ENCODE results near the gene TCF4.

The TCF4 gene

GRCh38 chr18:55544014-55544413, 44.0 kb downstream of the TCF4 start:
- no peak for DNase-seq (ENCODE audit: low spot score)

GRCh38 chr18:55543130-55543704, 44.8 kb downstream of the TCF4 start:
- DNase-seq (ENCODE audit: low spot score), result no peak

DNA sequence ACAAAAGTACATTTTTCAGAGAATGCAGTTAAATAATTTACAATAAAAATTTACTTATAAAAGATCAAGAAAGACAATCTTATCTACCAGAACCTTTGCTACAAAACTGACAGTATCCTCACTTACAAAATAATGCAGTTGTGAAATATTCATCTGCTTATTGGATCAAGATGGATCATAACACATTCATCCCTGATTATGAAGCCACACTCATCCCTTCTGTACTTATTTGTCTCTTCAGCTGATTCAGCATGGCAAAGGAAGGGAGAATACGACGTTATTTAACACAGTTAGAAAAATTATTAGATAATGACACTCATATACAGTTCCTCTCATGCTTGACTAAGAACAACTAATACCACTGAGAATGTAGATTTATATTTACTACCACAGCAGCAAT, 46.4 kb downstream of the TCF4 start:
- no peak for DNase-seq (ENCODE audit: low spot score)

DNA sequence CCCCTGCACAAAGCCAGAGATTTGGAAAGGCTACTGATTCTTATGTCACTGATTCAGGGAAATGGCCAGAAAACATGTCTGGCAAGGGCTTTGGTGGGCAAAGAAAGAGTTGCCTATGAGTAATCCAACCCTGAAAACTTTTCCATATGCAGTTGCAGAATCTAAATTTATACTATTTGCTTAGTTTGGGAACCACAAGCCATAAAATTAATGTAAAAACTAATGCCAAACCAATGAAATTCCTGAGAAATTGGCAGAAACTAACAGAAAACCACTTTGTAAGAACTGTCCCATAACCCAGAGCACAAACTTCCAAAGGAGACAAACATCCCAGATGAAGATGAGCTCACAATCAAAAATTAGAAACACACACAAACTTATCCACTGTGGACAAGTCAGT, 48.8 kb downstream of the TCF4 start:
- DNase-seq (ENCODE audit: low spot score), result no peak

- no peak for DNase-seq (ENCODE audit: low spot score)
Measured at GRCh38 chr18:55534996-55535395, 53.0 kb downstream of the TCF4 start.

GRCh38 chr18:55534547-55534946, 53.4 kb downstream of the TCF4 start:
- DNase-seq (ENCODE audit: low spot score), result no peak

GRCh38 chr18:55530166-55530565, 57.8 kb downstream of the TCF4 start:
- DNase-seq (ENCODE audit: low spot score), result no peak

DNA sequence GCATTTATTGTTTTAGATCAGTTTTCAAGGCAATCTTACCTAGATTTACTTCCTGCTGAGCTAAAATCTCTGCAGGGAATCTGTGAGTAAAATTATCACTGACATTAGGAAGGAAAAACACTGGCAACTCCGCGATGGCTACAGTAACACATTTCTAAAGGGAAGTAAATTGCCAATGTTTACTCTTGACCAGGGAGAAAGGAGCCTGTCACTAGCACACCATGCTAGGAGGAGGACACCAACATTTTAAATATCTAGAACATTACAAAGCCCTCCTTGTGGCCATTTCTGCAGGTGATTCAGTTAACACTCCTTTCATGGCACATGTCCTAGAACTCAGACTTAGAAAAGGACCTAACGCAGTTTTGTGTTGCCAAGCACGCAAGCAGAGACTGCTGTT, 58.4 kb downstream of the TCF4 start:
- DNase-seq (ENCODE audit: low spot score), result no peak

DNA sequence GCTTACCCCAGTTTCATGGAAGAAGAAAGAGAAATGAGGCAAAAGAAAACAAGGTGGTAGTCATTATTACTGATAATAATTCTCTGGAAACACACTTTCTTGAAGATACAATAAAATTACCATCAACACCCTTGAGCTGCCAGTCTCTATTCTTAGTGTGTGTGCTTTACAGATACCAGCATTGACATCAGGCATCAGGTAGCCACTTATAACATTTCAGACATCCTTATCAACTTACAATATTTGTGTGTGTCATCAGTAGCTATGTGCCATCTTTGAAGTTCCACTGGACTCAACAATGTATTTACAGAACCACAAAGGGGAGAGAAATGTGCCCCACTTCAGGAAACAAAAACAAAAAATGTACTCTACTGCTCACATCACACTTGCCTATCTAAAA, 62.1 kb downstream of the TCF4 start:
- no peak for DNase-seq (ENCODE audit: low spot score)

- DNase-seq (ENCODE audit: low spot score), result no peak
Measured at GRCh38 chr18:55524353-55525073, 63.5 kb downstream of the TCF4 start.

- DNase-seq (ENCODE audit: low spot score), result no peak
Measured at GRCh38 chr18:55523001-55523400, 65.0 kb downstream of the TCF4 start.

DNA sequence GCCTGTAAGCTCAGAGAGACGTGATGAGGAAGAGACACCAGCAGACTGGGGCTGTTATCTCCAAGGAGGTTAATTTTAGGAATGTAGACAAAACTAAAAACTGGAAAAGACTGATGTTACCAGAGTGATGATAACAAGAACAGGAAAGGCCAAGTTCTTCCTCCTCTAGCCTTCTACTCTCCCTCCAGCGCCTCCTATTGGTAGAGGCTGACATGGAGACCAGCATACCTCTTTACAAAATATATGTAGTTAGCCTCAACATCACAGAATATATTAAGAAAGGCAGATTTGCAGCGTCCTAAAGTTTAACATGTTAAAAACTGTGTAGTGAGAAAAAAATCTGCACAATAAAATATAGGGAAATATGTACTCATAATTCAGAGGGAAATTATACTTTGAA, 66.0 kb downstream of the TCF4 start:
- no peak for DNase-seq (ENCODE audit: low spot score)

GRCh38 chr18:55517055-55517454, 70.9 kb downstream of the TCF4 start:
- no peak for DNase-seq (ENCODE audit: low spot score)

- DNase-seq (ENCODE audit: low spot score), result no peak
Measured at GRCh38 chr18:55515941-55516710, 71.9 kb downstream of the TCF4 start.

GRCh38 chr18:55515214-55515613, 72.8 kb downstream of the TCF4 start:
- no peak for DNase-seq (ENCODE audit: low spot score)

- no peak for DNase-seq (ENCODE audit: low spot score)
Measured at GRCh38 chr18:55513161-55513560, 74.8 kb downstream of the TCF4 start.

- no peak for DNase-seq (ENCODE audit: low spot score)
Measured at GRCh38 chr18:55511277-55511676, 76.7 kb downstream of the TCF4 start.

- DNase-seq (ENCODE audit: low spot score), result no peak
Measured at GRCh38 chr18:55510809-55511208, 77.2 kb downstream of the TCF4 start.

DNA sequence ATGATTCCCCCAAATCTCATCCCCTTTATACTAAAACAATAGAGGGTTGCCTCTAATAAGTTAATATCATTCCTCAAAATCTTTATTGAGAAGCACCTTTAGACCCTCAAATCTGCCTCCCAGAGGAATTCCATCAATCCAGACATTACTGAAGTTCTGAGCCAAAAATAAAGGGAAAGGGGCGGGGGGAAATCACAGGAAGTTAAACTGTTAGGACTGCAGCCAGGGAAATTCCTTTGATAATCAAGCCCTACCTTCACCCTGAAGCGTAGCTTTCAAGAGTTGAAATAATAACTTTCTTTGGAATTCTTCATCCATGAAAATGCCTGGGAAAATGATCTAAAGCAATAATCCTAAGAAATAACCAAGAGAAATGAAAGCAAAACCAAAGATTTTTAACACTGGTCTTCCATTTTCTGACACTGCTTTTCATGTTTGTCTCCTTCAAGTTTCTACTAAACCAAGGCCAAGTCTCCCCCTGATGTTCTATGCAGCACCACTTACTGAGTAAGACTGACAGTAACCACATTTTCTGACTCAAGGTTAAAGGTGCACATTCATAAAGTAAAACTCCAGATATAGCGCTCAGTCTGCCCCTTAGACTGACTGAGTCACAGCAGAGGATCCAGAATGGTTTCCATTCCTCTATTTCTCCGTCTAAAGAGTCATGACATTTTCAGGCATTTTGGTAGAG, 78.2 kb downstream of the TCF4 start:
- DNase-seq (ENCODE audit: low spot score), result no peak

- no peak for DNase-seq (ENCODE audit: low spot score)
Measured at GRCh38 chr18:55508651-55509050, 79.3 kb downstream of the TCF4 start.

- no peak for DNase-seq (ENCODE audit: low spot score)
Measured at GRCh38 chr18:55506074-55506473, 81.9 kb downstream of the TCF4 start.

GRCh38 chr18:55504808-55505207, 83.2 kb downstream of the TCF4 start:
- DNase-seq (ENCODE audit: low spot score), result no peak
